Astrocyte (in vitro differentiated cells and primary cell): ENCODE data around the gene DNAJA1. TPM values are rescaled to one million over a fixed set of nuclear protein-coding genes. Genes with fewer than 3 reads are reported as not detected.

ENCODE experiments used
- DNase-seq: peaks from one replicate; pipeline ENCODE4 v3.0.0-alpha.2; 2010; ENCODE audit warnings: low read depth
- FAIRE-seq: peaks from 2 replicates; lab custom pipeline; 2011; peaks lifted over from hg19 to GRCh38; lab: Jason Lieb, UNC
- H2AFZ ChIP-seq: 2 replicates; pipeline ENCODE4 v1.6.0; 2012; ENCODE audit warnings: low read depth, low read length, inconsistent platforms
- H3K27ac ChIP-seq: 2 replicates; pipeline ENCODE4 v1.5.1; 2011; ENCODE audit warnings: low read depth, low read length, inconsistent platforms
- H3K27me3 ChIP-seq: 2 replicates; pipeline ENCODE4 v1.6.0; 2011; ENCODE audit warnings: low read length, inconsistent platforms; ENCODE audit not compliant: insufficient read depth
- H3K36me3 ChIP-seq: 2 replicates; pipeline ENCODE4 v1.5.1; 2011; ENCODE audit warnings: low read length, inconsistent platforms; ENCODE audit not compliant: insufficient read depth
- H3K4me1 ChIP-seq: 2 replicates; pipeline ENCODE4 v1.5.1; 2011; ENCODE audit warnings: low read length, inconsistent platforms; ENCODE audit not compliant: insufficient read depth
- H3K4me2 ChIP-seq: 2 replicates; pipeline ENCODE4 v1.6.0; 2012; ENCODE audit warnings: low read length, inconsistent platforms
- H3K4me3 ChIP-seq: 2 replicates; pipeline ENCODE4 v1.5.1; 2011; ENCODE audit warnings: low read depth, mild to moderate bottlenecking, low read length, inconsistent platforms; ENCODE audit not compliant: insufficient read depth
- H3K79me2 ChIP-seq: 2 replicates; pipeline ENCODE4 v1.6.0; 2012; ENCODE audit warnings: mild to moderate bottlenecking, low read length, inconsistent platforms; ENCODE audit not compliant: insufficient read depth
- H3K9ac ChIP-seq: 2 replicates; pipeline ENCODE4 v1.6.0; 2012; ENCODE audit warnings: mild to moderate bottlenecking, low read length, inconsistent platforms
- H3K9me3 ChIP-seq: 2 replicates; pipeline ENCODE4 v1.5.1; 2012; ENCODE audit warnings: low read depth, mild to moderate bottlenecking, low read length, inconsistent platforms; ENCODE audit not compliant: insufficient read depth
- H4K20me1 ChIP-seq: 2 replicates; pipeline ENCODE4 v1.6.0; 2012; ENCODE audit warnings: low read length, inconsistent platforms; ENCODE audit not compliant: insufficient read depth
- H3K27ac Mint-ChIP-seq: one replicate; pipeline ENCODE4 v1.8.0; 2021; ENCODE audit warnings: mild to moderate bottlenecking, mixed read lengths; ENCODE audit not compliant: unreplicated experiment
- H3K27me3 Mint-ChIP-seq: one replicate; pipeline ENCODE4 v1.8.0; 2021; ENCODE audit warnings: low read depth, mixed read lengths; ENCODE audit not compliant: unreplicated experiment
- H3K36me3 Mint-ChIP-seq: one replicate; pipeline ENCODE4 v1.8.0; 2021; ENCODE audit warnings: low read depth, mixed read lengths; ENCODE audit not compliant: unreplicated experiment
- H3K4me1 Mint-ChIP-seq: one replicate; pipeline ENCODE4 v1.8.0; 2021; ENCODE audit warnings: low read depth, mixed read lengths; ENCODE audit not compliant: unreplicated experiment
- H3K4me3 Mint-ChIP-seq: one replicate; pipeline ENCODE4 v1.8.0; 2021; ENCODE audit warnings: mild to moderate bottlenecking, moderate library complexity, mixed read lengths; ENCODE audit not compliant: unreplicated experiment
- H3K9me3 Mint-ChIP-seq: one replicate; pipeline ENCODE4 v1.8.0; 2021; ENCODE audit warnings: mild to moderate bottlenecking, mixed read lengths; ENCODE audit not compliant: unreplicated experiment
- EZH2 ChIP-seq: IDR thresholded peaks from 2 replicates; pipeline ENCODE4 v1.6.1; 2012; ENCODE audit warnings: mild to moderate bottlenecking, low read length, inconsistent platforms; ENCODE audit not compliant: insufficient read depth
- total RNA-seq: library from RNA; stranded (reverse); gene quantifications from 2 replicates; pipeline ENCODE4 v1.2.1, GENCODE V29; 2021
- TF ChIP-seq, protein P1 (sequence below): IDR thresholded peaks from 2 replicates; pipeline ENCODE4 v1.5.1; 2011; ENCODE audit warnings: low read depth, mild to moderate bottlenecking, inconsistent platforms, low read length, moderate library complexity; ENCODE audit not compliant: insufficient read depth

Gene DNAJA1
- total RNA-seq, 1 donor from 2014 or later, result 277 TPM

GRCh38 chr9:33017283-33018041, 7.6 kb upstream of the DNAJA1 start:
- no peaks in the 10 kb centered on the region for H3K9me3 Mint-ChIP-seq
- H3K79me2 ChIP-seq, result peaks cover 20% of the 10 kb centered on the region
- peaks cover 5% of the 10 kb centered on the region for H3K4me1 Mint-ChIP-seq
- no peak overlapping the region for H3K4me3 Mint-ChIP-seq
- no peaks in the 10 kb centered on the region for H3K36me3 ChIP-seq
- H3K27me3 Mint-ChIP-seq, result no peaks in the 10 kb centered on the region
- H4K20me1 ChIP-seq, result no peaks in the 10 kb centered on the region
- H3K4me2 ChIP-seq, result no peak overlapping the region
- H3K27ac Mint-ChIP-seq, result no peak overlapping the region
- no peak overlapping the region for H3K27ac ChIP-seq
- FAIRE-seq (no peak), DNase-seq (no peak)
- H3K36me3 Mint-ChIP-seq, result peaks cover 4% of the 10 kb centered on the region
- no peak overlapping the region for H2AFZ ChIP-seq
- H3K9ac ChIP-seq, result no peak overlapping the region
- TF ChIP-seq, protein P1, sequence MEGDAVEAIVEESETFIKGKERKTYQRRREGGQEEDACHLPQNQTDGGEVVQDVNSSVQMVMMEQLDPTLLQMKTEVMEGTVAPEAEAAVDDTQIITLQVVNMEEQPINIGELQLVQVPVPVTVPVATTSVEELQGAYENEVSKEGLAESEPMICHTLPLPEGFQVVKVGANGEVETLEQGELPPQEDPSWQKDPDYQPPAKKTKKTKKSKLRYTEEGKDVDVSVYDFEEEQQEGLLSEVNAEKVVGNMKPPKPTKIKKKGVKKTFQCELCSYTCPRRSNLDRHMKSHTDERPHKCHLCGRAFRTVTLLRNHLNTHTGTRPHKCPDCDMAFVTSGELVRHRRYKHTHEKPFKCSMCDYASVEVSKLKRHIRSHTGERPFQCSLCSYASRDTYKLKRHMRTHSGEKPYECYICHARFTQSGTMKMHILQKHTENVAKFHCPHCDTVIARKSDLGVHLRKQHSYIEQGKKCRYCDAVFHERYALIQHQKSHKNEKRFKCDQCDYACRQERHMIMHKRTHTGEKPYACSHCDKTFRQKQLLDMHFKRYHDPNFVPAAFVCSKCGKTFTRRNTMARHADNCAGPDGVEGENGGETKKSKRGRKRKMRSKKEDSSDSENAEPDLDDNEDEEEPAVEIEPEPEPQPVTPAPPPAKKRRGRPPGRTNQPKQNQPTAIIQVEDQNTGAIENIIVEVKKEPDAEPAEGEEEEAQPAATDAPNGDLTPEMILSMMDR, result no peak
- no peak for TF ChIP-seq EZH2
- no peaks in the 10 kb centered on the region for H3K9me3 ChIP-seq
- H3K27me3 ChIP-seq, result no peaks in the 10 kb centered on the region
- H3K4me1 ChIP-seq, result no peaks in the 10 kb centered on the region
- no peak overlapping the region for H3K4me3 ChIP-seq

- Mint-ChIP-seq H3K4me3 (no peak overlapping the region), H3K27me3 (no peaks in the 10 kb centered on the region), H3K9me3 (no peaks in the 10 kb centered on the region), H3K27ac (no peak overlapping the region), H3K4me1 (peaks cover 15% of the 10 kb centered on the region), H3K36me3 (peaks cover 6% of the 10 kb centered on the region)
- DNase-seq (no peak), FAIRE-seq (no peak)
- H3K27ac ChIP-seq, result no peak overlapping the region
- H3K4me1 ChIP-seq, result peaks cover 4% of the 10 kb centered on the region
- no peaks in the 10 kb centered on the region for H3K27me3 ChIP-seq
- no peak overlapping the region for H3K4me2 ChIP-seq
- H3K79me2 ChIP-seq, result peaks cover 43% of the 10 kb centered on the region
- no peaks in the 10 kb centered on the region for H4K20me1 ChIP-seq
- H3K9me3 ChIP-seq, result no peaks in the 10 kb centered on the region
- no peak overlapping the region for H3K4me3 ChIP-seq
- no peak overlapping the region for H2AFZ ChIP-seq
- no peak for TF ChIP-seq EZH2
- TF ChIP-seq, protein P1, result no peak
- H3K9ac ChIP-seq, result no peak overlapping the region
- H3K36me3 ChIP-seq, result no peaks in the 10 kb centered on the region
Measured at GRCh38 chr9:33019797-33020196, 5.3 kb upstream of the DNAJA1 start.

DNA sequence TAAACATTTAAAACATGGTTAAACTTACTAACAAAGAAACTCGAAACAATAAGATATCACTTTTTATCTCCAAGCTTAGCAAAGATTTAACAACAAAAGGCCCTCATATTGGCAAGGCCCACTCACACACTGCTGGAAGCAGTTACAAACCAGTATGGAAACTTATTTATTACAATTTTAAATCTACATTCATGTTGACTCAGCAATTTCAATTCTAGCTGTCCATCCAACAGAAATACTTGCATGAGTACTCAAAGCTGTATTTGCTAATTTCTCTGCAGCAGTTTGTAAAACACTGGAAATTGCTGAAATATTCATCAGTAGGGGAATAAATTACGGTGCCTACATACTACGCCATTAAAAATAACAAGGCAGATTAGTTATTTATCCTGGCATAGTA, 2.8 kb upstream of the DNAJA1 start:
- TF ChIP-seq, protein P1, result no peak
- TF ChIP-seq EZH2, result no peak
- H3K36me3 Mint-ChIP-seq, result peaks cover 14% of the 10 kb centered on the region

More for the DNA sequence above, 2.8 kb upstream of the DNAJA1 start:
- Mint-ChIP-seq H3K4me1 (peaks cover 20% of the 10 kb centered on the region), H3K9me3 (no peaks in the 10 kb centered on the region), H3K27ac (peak overlapping the region; percentile 29), H3K4me3 (no peak overlapping the region), H3K27me3 (no peaks in the 10 kb centered on the region)
- H3K27me3 ChIP-seq, result no peaks in the 10 kb centered on the region
- H2AFZ ChIP-seq, result no peak overlapping the region
- H3K79me2 ChIP-seq, result peaks cover 67% of the 10 kb centered on the region
- H3K36me3 ChIP-seq, result peaks cover 3% of the 10 kb centered on the region
- no peak overlapping the region for H3K4me3 ChIP-seq
- H3K27ac ChIP-seq, result no peak overlapping the region
- no peak overlapping the region for H3K9ac ChIP-seq
- FAIRE-seq (no peak), DNase-seq (no peak)
- no peaks in the 10 kb centered on the region for H3K9me3 ChIP-seq
- peaks cover 12% of the 10 kb centered on the region for H3K4me1 ChIP-seq
- no peak overlapping the region for H3K4me2 ChIP-seq
- peaks cover 17% of the 10 kb centered on the region for H4K20me1 ChIP-seq
